Tibial artery (tissue), 4 donors: Measurements from ENCODE around the gene ATXN10.

Source experiments
- DNase-seq, 2 donors: peaks; one replicate each; pipeline ENCODE4 v3.0.0-alpha.2; 2019
- H3K27ac ChIP-seq, 2 donors: fragments of 200-600 bp; sonication (generic) in 1 of 2; 1 replicate in 1 of 2; 2 replicates in 1 of 2; pipeline ENCODE4 v1.5.1; 2018 to 2019; ENCODE audit warnings: mild to moderate bottlenecking in 1 of 2
- H3K27me3 ChIP-seq, 2 donors: fragments of 200-600 bp; sonication (generic) in 1 of 2; one replicate each; pipeline versions ENCODE4 v1.5.1 to v1.6.0; 2016 to 2019
- H3K36me3 ChIP-seq, 3 donors: fragments of 200-600 bp; sonication (generic) in 2 of 3; one replicate each; pipeline ENCODE4 v1.5.1; 2016 to 2019; ENCODE audit warnings: mild to moderate bottlenecking in 2 of 3
- H3K4me1 ChIP-seq, 4 donors: fragments of 200-600 bp; sonication (generic) in 2 of 4; 1 replicate in 3 of 4; 2 replicates in 1 of 4; pipeline ENCODE4 v1.5.1; 2016 to 2019
- H3K4me3 ChIP-seq, 2 donors: fragments of 200-600 bp; sonication (generic) in 1 of 2; 1 replicate in 1 of 2; 2 replicates in 1 of 2; pipeline ENCODE4 v1.5.1; 2018 to 2019; ENCODE audit warnings: mild to moderate bottlenecking in 2 of 2
- H3K9me3 ChIP-seq, 3 donors: fragments of 200-600 bp; sonication (generic) in 1 of 3; one replicate each; pipeline ENCODE4 v1.5.1; 2016 to 2019
- intact Hi-C: fragments of 100-400 bp; cut with DNase I; formaldehyde crosslinking; loops from one replicate; pipeline ENCODE4 v1.15.0; 2023; ENCODE audit warnings: low total_unique reads
- TF ChIP-seq, protein P1 (sequence below), 2 experiments: fragments of 200-600 bp in 1 of 2; fragments of 450-650 bp in 1 of 2; IDR thresholded peaks; one replicate each; pipeline ENCODE4 v1.5.1; 2017 to 2019; ENCODE audit warnings: antibody characterized with exemption in 2 of 2, mild to moderate bottlenecking in 1 of 2, moderate library complexity in 1 of 2

The ATXN10 gene

GRCh38 chr22:45684169-45684568 lies 12.5 kb downstream of the ATXN10 start:
- Histone ChIP-seq H3K9me3 (no peaks in the 10 kb centered on the region), H3K27me3 (no peaks in the 10 kb centered on the region), H3K4me1 (peaks cover 0 to 78% (median 55%) of the 10 kb centered on the region in 4 donors), H3K4me3 (no peak overlapping the region), H3K36me3 (no peaks in the 10 kb centered on the region), H3K27ac (no peak overlapping the region)
- DNase-seq, result no peak
- intact Hi-C loops, result no loop called here
- TF ChIP-seq, protein P1, sequence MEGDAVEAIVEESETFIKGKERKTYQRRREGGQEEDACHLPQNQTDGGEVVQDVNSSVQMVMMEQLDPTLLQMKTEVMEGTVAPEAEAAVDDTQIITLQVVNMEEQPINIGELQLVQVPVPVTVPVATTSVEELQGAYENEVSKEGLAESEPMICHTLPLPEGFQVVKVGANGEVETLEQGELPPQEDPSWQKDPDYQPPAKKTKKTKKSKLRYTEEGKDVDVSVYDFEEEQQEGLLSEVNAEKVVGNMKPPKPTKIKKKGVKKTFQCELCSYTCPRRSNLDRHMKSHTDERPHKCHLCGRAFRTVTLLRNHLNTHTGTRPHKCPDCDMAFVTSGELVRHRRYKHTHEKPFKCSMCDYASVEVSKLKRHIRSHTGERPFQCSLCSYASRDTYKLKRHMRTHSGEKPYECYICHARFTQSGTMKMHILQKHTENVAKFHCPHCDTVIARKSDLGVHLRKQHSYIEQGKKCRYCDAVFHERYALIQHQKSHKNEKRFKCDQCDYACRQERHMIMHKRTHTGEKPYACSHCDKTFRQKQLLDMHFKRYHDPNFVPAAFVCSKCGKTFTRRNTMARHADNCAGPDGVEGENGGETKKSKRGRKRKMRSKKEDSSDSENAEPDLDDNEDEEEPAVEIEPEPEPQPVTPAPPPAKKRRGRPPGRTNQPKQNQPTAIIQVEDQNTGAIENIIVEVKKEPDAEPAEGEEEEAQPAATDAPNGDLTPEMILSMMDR (IDR thresholded peaks at IDR 0.05), result no peak

DNA sequence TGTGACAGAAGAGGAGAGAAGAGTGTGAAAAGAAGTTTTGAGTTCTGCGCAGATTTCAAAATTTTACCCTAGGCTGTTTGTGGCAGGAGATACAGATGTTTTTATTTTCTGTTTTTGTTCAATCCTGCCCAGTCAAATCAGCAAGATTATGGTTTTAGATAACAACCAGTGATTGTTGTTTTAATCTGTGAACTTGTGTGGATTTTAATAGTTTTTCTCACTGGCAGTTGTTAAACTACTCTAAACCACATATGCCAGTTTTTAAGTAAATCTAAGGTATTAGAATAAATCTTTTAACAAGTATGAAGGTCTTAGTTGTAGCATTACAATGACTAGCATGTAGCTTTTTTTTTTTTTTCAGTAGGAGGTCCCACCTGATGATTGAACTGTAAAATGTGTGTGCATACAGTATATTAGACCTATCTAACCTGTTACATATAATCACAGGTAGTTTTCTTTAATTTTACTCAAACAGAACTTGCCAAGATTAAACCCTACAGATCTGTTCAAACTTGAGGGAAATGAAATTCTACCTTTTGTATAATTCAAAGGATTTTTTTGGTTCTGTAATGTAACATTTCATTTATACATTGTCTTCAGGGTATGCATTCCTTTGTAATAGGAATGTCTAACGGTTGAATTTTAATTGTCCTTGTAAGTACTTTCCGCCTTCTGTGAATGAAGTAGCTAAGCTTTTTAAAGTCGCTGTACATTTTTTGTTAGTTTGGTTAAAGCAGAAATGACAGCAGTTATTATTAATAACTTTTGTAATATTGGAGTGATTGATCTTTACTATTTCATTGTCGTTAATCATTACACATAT lies 13.3 kb downstream of the ATXN10 start:
- intact Hi-C loops, result no loop called here
- Histone ChIP-seq H3K4me3 (no peak overlapping the region), H3K4me1 (peaks cover 0 to 84% (median 57%) of the 10 kb centered on the region in 4 donors)

DNA sequence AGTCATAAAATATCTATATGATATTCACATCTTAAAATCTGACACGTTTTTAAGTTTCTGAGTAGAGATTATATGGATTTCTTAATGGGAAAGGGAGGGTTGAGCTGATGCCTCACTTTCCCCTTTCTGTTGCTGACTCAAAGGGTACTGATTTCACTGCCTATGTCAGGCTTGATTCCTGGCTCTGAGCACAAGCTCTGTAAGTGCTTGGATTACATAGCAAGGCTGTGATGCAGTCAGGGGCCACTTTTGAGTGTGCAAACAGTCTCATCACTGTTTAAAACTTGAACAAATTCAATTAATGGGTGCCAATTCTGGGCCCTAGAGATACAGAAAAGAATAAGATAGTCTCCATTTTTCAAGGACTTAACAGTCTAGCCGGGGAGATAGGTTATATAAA lies 14.4 kb downstream of the ATXN10 start:
- Histone ChIP-seq H3K27ac (peak overlapping the region in 1 of 2 donors; percentile 34), H3K36me3 (peaks cover 0 to 10% (median 5%) of the 10 kb centered on the region in 3 donors), H3K4me1 (peaks cover 0 to 76% (median 54%) of the 10 kb centered on the region in 4 donors), H3K9me3 (no peaks in the 10 kb centered on the region), H3K27me3 (no peaks in the 10 kb centered on the region), H3K4me3 (no peak overlapping the region)
- DNase-seq, result no peak
- TF ChIP-seq, protein P1 (IDR thresholded peaks at IDR 0.05), result no peak
- intact Hi-C loops, result no loop called here

More for the DNA sequence above, 13.3 kb downstream of the ATXN10 start:
- Histone ChIP-seq H3K36me3 (peaks cover 0 to 2% (median 0%) of the 10 kb centered on the region in 3 donors), H3K27ac (no peak overlapping the region), H3K9me3 (no peaks in the 10 kb centered on the region), H3K27me3 (no peaks in the 10 kb centered on the region)
- no peak for DNase-seq
- TF ChIP-seq, protein P1 (IDR thresholded peaks at IDR 0.05), result no peak

DNA sequence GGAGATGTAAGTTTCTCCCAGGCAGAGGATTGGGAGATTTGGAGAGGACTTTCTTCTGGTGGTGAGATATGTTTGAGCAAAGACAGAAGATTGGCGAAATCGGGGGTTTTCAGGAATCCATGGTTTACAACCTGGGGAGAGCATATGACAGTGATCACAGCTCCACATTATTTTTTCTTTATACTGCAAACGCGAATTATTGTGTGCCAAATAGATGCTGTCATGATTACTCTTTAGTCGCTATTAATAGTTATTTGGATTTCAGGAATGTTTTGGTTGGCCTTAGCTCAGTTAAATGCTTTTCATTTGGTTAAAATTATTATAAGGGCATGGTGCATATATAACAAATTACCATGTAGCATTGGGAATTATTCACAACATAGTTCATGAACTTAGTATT lies 15.2 kb downstream of the ATXN10 start:
- Histone ChIP-seq H3K27ac (peak overlapping the region in 1 of 2 donors; percentile 34), H3K4me1 (peaks cover 0 to 68% (median 47%) of the 10 kb centered on the region in 4 donors), H3K9me3 (no peaks in the 10 kb centered on the region), H3K4me3 (no peak overlapping the region), H3K27me3 (no peaks in the 10 kb centered on the region), H3K36me3 (peaks cover 0 to 17% (median 14%) of the 10 kb centered on the region in 3 donors)
- DNase-seq, result no peak
- intact Hi-C loops, result no loop called here
- TF ChIP-seq, protein P1 (IDR thresholded peaks at IDR 0.05), result no peak

DNA sequence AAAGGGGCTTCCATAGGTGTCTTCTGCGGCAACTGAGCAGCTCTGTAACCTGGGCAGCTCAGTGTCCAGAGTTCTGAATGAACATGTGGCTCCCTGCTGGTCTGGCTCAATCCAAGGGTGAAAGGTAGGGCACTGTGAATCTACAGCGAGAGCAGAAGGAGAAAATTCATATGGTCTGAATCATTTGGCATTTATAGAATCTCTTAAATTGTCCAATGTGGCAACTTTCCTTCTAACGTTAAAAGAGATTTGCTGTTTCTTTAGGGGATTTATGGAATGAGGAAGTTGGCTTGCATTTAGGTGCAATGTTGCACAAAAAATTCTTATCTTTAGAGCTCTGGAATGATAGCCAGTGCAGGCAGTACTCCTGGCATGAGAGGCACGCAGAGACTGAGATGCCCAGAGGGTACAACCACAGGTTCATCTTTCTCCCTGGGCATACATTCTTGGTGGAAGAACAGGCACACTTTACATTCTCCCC lies 17.0 kb downstream of the ATXN10 start:
- H3K4me3 ChIP-seq, result no peak overlapping the region
- H3K27me3 ChIP-seq, result no peaks in the 10 kb centered on the region
- no peak for DNase-seq
- H3K9me3 ChIP-seq, result no peaks in the 10 kb centered on the region
- H3K36me3 ChIP-seq, result peaks cover 6 to 32% (median 31%) of the 10 kb centered on the region in 3 donors
- H3K4me1 ChIP-seq, result peaks cover 0 to 69% (median 44%) of the 10 kb centered on the region in 4 donors
- TF ChIP-seq, protein P1 (IDR thresholded peaks at IDR 0.05), result no peak
- peak overlapping the region; percentile 14 to 34 for H3K27ac ChIP-seq
- intact Hi-C loops, result no loop called here
